SU-DHL-6 (cell line): Measurements from ENCODE around the gene SYT13.

Experiments used
- CTCF ChIP-seq: fragments of 200-600 bp; sonication (generic); IDR thresholded peaks from one replicate; pipeline ENCODE4 v1.5.1; 2017; ENCODE audit warnings: antibody characterized with exemption, mild to moderate bottlenecking, low read length, moderate library complexity; ENCODE audit not compliant: insufficient read depth, poor library complexity, severe bottlenecking
- EZH2phosphoT487 ChIP-seq: fragments of 200-600 bp; sonication (generic), shearing (Covaris generic); conservative IDR thresholded peaks from 2 replicates; pipeline ENCODE4 v1.6.1; 2018; ENCODE audit warnings: mild to moderate bottlenecking, antibody characterized with exemption, low read length, moderate library complexity, mixed read lengths

GRCh38 chr11:45259592-45259991 is 26.5 kb downstream of the SYT13 start:
- TF ChIP-seq CTCF (no peak), EZH2phosphoT487 (no peak)
